Ecto neural progenitor cell (in vitro differentiated cells): ENCODE data around the gene GUCY1B1.

Experiments used
- DNase-seq: peaks from one replicate; pipeline ENCODE4 v3.0.0-alpha.2; 2018; ENCODE audit warnings: low spot score

Gene GUCY1B1

GRCh38 chr4:155800685-155801343 lies 42.0 kb downstream of the GUCY1B1 start:
- no peak for DNase-seq

- no peak for DNase-seq
Measured at GRCh38 chr4:155802190-155802959, 43.6 kb downstream of the GUCY1B1 start.

- DNase-seq: no peak
Measured at GRCh38 chr4:155805016-155805415, 46.2 kb downstream of the GUCY1B1 start.

GRCh38 chr4:155807021-155807420 lies 48.2 kb downstream of the GUCY1B1 start:
- no peak for DNase-seq

- DNase-seq: no peak
Measured at GRCh38 chr4:155809835-155810234, 51.0 kb downstream of the GUCY1B1 start.

- no peak for DNase-seq
Measured at GRCh38 chr4:155811083-155811482, 52.3 kb downstream of the GUCY1B1 start.

- no peak for DNase-seq
Measured at GRCh38 chr4:155818639-155819038, 59.8 kb downstream of the GUCY1B1 start.

- DNase-seq: no peak
Measured at GRCh38 chr4:155819066-155819465, 60.2 kb downstream of the GUCY1B1 start.

GRCh38 chr4:155820887-155821518 lies 62.2 kb downstream of the GUCY1B1 start:
- DNase-seq: no peak

- no peak for DNase-seq
Measured at GRCh38 chr4:155822572-155822971, 63.8 kb downstream of the GUCY1B1 start.

- no peak for DNase-seq
Measured at GRCh38 chr4:155828628-155829027, 69.8 kb downstream of the GUCY1B1 start.

- no peak for DNase-seq
Measured at GRCh38 chr4:155832664-155833063, 73.8 kb downstream of the GUCY1B1 start.

- DNase-seq: no peak
Measured at GRCh38 chr4:155837203-155837796, 78.5 kb downstream of the GUCY1B1 start.

- no peak for DNase-seq
Measured at GRCh38 chr4:155842080-155842479, 83.3 kb downstream of the GUCY1B1 start.

GRCh38 chr4:155846929-155847328 lies 88.1 kb downstream of the GUCY1B1 start:
- DNase-seq: no peak

- DNase-seq: no peak
Measured at GRCh38 chr4:155849042-155849441, 90.2 kb downstream of the GUCY1B1 start.

- no peak for DNase-seq
Measured at GRCh38 chr4:155853189-155853588, 94.4 kb downstream of the GUCY1B1 start.

GRCh38 chr4:155854582-155855226 lies 95.9 kb downstream of the GUCY1B1 start:
- peak; percentile 54 for DNase-seq

- no peak for DNase-seq
Measured at GRCh38 chr4:155855897-155856296, 97.1 kb downstream of the GUCY1B1 start.
